Ishikawa (cell line): Measurements from ENCODE around the gene PRR5L.

Source experiments
- CEBPB ChIP-seq: IDR thresholded peaks from 2 replicates; pipeline ENCODE4 v1.6.1; 2012
- CREB1 ChIP-seq: IDR thresholded peaks from 2 replicates; pipeline ENCODE4 v1.6.1; 2012; ENCODE audit warnings: low read depth
- EGR1 ChIP-seq: IDR thresholded peaks from 2 replicates; pipeline ENCODE4 v1.6.1; 2012
- EP300 ChIP-seq: IDR thresholded peaks from 2 replicates; pipeline ENCODE4 v1.6.1; 2012; ENCODE audit warnings: borderline replicate concordance
- FOXM1 ChIP-seq: IDR thresholded peaks from 2 replicates; pipeline ENCODE4 v1.6.1; 2012; ENCODE audit warnings: low read depth, borderline replicate concordance
- MAX ChIP-seq: IDR thresholded peaks from 2 replicates; pipeline ENCODE4 v1.6.1; 2012
- NFIC ChIP-seq: IDR thresholded peaks from 2 replicates; pipeline ENCODE4 v1.6.1; 2012
- RAD21 ChIP-seq: IDR thresholded peaks from 2 replicates; pipeline ENCODE4 v1.6.1; 2012; ENCODE audit warnings: low read depth
- REST ChIP-seq: IDR thresholded peaks from 2 replicates; pipeline ENCODE4 v1.6.1; 2012; ENCODE audit warnings: low read depth, mild to moderate bottlenecking
- TAF1 ChIP-seq: IDR thresholded peaks from 2 replicates; pipeline ENCODE4 v1.6.1; 2012; ENCODE audit warnings: low read depth, mild to moderate bottlenecking
- TCF12 ChIP-seq: IDR thresholded peaks from 2 replicates; pipeline ENCODE4 v1.6.1; 2012; ENCODE audit warnings: low read depth
- TEAD4 ChIP-seq: IDR thresholded peaks from 2 replicates; pipeline ENCODE4 v1.6.1; 2012
- USF1 ChIP-seq: IDR thresholded peaks from 2 replicates; pipeline ENCODE4 v1.6.1; 2012
- YY1 ChIP-seq: IDR thresholded peaks from 2 replicates; pipeline ENCODE4 v1.6.1; 2012; ENCODE audit warnings: low read depth
- ZBTB7A ChIP-seq: IDR thresholded peaks from 2 replicates; pipeline ENCODE4 v1.6.1; 2012; ENCODE audit warnings: low read depth

Gene PRR5L

GRCh38 chr11:36463781-36464180 is 167.7 kb downstream of the PRR5L start:
- TF ChIP-seq USF1: no peak
- TF ChIP-seq EP300: no peak
- TF ChIP-seq EGR1: no peak
- no peak for TF ChIP-seq TEAD4
- no peak for TF ChIP-seq TAF1
- no peak for TF ChIP-seq REST
- no peak for TF ChIP-seq RAD21
- no peak for TF ChIP-seq MAX
- no peak for TF ChIP-seq CREB1
- no peak for TF ChIP-seq FOXM1
- no peak for TF ChIP-seq TCF12
- no peak for TF ChIP-seq ZBTB7A
- no peak for TF ChIP-seq YY1
- no peak for TF ChIP-seq NFIC
- no peak for TF ChIP-seq CEBPB

- TF ChIP-seq EP300 (no peak), USF1 (no peak), TCF12 (no peak), NFIC (no peak), MAX (no peak), TAF1 (no peak), ZBTB7A (no peak), CREB1 (no peak)
Observed at GRCh38 chr11:36464720-36465119, 168.6 kb downstream of the PRR5L start.

- no peak for TF ChIP-seq EGR1
- no peak for TF ChIP-seq MAX
- TF ChIP-seq CEBPB: no peak
- TF ChIP-seq TCF12: no peak
- TF ChIP-seq USF1: no peak
Observed at GRCh38 chr11:36465449-36466163, 169.5 kb downstream of the PRR5L start.

- TF ChIP-seq TEAD4: no peak
- TF ChIP-seq CREB1: no peak
- TF ChIP-seq YY1: no peak
- no peak for TF ChIP-seq FOXM1
- TF ChIP-seq TCF12: no peak
Observed at GRCh38 chr11:36467012-36467411, 170.9 kb downstream of the PRR5L start.

- TF ChIP-seq RAD21 (no peak), NFIC (no peak), USF1 (no peak), TCF12 (no peak), YY1 (no peak), EGR1 (no peak), FOXM1 (no peak), TAF1 (no peak), EP300 (no peak), MAX (no peak), CEBPB (no peak), REST (no peak), CREB1 (no peak)
Observed at GRCh38 chr11:36467916-36468315, 171.8 kb downstream of the PRR5L start.
